Measurements from ENCODE around the gene EIF4E1B. TPM values are rescaled to one million over a fixed set of nuclear protein-coding genes. Genes with fewer than 3 reads are reported as not detected.

Gene EIF4E1B
- total RNA-seq, 5 donors from 2014 or later (not counting 1 experiment from before 2014, with no cell fraction given): not detected

DNA sequence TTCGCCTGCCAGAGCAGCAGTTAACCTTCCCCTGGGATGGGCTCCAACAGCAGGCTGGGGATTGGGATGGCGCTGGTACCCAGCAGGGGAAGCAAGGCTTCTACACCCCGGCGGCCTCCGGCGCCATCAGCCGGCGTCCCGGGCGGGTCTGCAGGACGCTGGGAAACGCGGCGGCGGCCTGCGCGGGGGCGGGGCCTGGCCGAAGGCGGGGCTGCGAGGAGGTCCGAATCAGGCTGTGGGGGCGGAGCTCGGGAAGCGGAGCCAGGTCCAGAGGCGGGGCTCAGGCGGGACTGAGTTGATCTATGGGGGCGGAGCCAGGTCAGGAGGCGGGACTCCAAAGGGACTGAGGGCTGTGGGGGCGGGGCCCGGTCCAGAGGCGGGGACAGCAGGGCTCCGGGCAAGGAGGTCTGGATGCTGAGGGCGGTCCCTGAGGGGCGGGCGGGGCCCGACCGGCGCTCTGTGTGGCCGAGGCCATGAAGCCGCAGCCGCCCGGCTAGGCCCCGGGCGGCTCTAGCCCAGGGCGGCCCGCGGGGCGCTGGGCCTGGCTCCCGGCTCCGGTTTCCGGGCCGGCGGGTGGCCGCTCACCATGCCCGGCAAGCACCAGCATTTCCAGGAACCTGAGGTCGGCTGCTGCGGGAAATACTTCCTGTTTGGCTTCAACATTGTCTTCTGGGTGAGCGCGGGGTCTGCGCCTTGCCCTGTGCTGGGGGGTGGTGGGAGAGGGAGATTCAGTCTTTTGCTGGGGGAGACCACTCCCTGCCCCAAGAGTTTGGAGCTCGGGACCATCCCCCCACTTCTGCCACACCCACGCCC lies 16.8 kb downstream of the EIF4E1B start, which contains the start of gene TSPAN17:
TSS of gene TSPAN17 (plus strand) at position 455 of the 813 bp plus-strand sequence. CDS start at position 587, 132 bp downstream.
- no peaks in the 10 kb centered on the region for H3K27me3 ChIP-seq (replicated peaks in 1 of 2; ENCODE audit: control insufficient read depth in 2 of 2, extremely low read depth in 1 of 2, insufficient read depth in 2 of 2, low read length in 1 of 2)
- Mint-ChIP-seq H3K4me1 (peaks cover 52 to 57% (median 55%) of the 10 kb centered on the region in 3 donors), H3K36me3 (no peaks in the 10 kb centered on the region), H3K27ac (peak within 1 kb of the TSS; percentile 93 to 95), H3K27me3 (no peaks in the 10 kb centered on the region), H3K9me3 (no peaks in the 10 kb centered on the region), H3K4me3 (peak within 1 kb of the TSS; percentile 79 to 90 (median 83))
- no peaks in the 10 kb centered on the region for H3K36me3 ChIP-seq (ENCODE audit: control insufficient read depth in 2 of 2, extremely low read depth in 1 of 2, insufficient read depth in 1 of 2, low read length in 1 of 2)
- peak; percentile 73 to 100 (median 90) for DNase-seq
- CTCF ChIA-PET: interaction anchor here (0.5 to 1.7 kb wide), 6 partner anchors 10 to 232 kb away, joined by 3 to 15 read pairs (median 3); no protein-coding TSS in a partner anchor
- POLR2A ChIA-PET: no interaction called here
- H3K4me3 ChIP-seq (ENCODE audit: control insufficient read depth in 1 of 2, extremely low read depth in 1 of 2, low read length in 1 of 2): peak within 1 kb of the TSS; percentile 47 to 63
- no peaks in the 10 kb centered on the region for H3K9me3 ChIP-seq
- H3K27ac ChIP-seq (ENCODE audit: low read length): peak within 1 kb of the TSS; percentile 53
- ATAC-seq (replicated peaks in 1 of 4): peak; percentile 90 to 95 (median 93)
- H3K4me1 ChIP-seq (ENCODE audit: control insufficient read depth in 1 of 2, extremely low read depth in 1 of 2, insufficient read depth in 2 of 2, low read length in 2 of 2): peaks cover 7 to 60% of the 10 kb centered on the region in 2 experiments
- 0% methylated on average over 58 of the region's 63 CpGs for WGBS (ENCODE audit: insufficient coverage)

DNA sequence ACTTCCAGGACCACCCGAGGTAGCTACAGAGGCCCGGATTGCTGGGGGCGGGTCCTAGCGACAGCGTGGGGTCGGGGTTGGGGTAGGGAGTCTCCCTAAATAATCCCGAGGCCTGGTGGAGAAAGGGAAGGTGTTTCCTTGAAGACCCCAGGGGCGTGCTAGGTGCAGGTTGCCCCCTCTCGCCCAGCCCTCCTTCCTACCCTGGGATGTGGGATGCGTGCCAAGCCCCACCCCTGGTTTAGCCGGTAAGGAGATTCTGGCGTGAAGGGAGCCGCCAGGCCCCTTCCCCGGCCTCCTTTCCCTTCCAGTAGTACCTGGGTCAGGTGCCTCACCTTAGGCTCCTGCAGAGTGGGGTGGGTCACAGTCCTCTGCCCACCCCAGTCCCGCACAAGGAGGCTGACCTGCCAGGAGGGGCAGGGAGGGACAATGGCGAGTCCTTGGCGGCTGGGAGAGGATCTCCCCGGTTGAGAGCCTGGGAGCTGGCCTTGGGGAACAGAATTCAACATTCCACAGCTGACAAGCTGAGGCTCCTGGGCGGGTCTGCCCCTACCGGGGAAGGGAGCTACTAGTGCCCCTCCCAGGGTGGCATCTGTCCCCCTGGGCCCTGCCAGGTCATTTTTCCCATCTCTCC lies 17.5 kb downstream of the EIF4E1B start:
- H3K27ac ChIP-seq (ENCODE audit: low read length): peak overlapping the region; percentile 53
- WGBS (ENCODE audit: insufficient coverage): 50% methylated on average over 11 of the region's 20 CpGs
- Mint-ChIP-seq H3K4me3 (peak overlapping the region; percentile 79 to 84 (median 83)), H3K27me3 (no peaks in the 10 kb centered on the region), H3K9me3 (no peaks in the 10 kb centered on the region), H3K27ac (peak overlapping the region; percentile 91 to 93), H3K36me3 (no peaks in the 10 kb centered on the region), H3K4me1 (peaks cover 59 to 64% (median 62%) of the 10 kb centered on the region in 3 donors)
- DNase-seq (peak in 2 of 35 experiments; percentile 18 to 42), ATAC-seq (replicated peaks in 1 of 4) (no peak)
- ChIA-PET POLR2A (no interaction called here), CTCF (interaction anchor here (0.5 to 1.7 kb wide), 5 partner anchors 10 to 1487 kb away, joined by 3 to 15 read pairs (median 5); no protein-coding TSS in a partner anchor)
- peaks cover 11 to 67% of the 10 kb centered on the region in 2 experiments for H3K4me1 ChIP-seq (ENCODE audit: control insufficient read depth in 1 of 2, extremely low read depth in 1 of 2, insufficient read depth in 2 of 2, low read length in 2 of 2)
- peak overlapping the region; percentile 45 to 47 for H3K4me3 ChIP-seq (ENCODE audit: control insufficient read depth in 1 of 2, extremely low read depth in 1 of 2, low read length in 1 of 2)
- peaks cover 0 to 3% of the 10 kb centered on the region in 2 donors for H3K36me3 ChIP-seq (ENCODE audit: control insufficient read depth in 2 of 2, extremely low read depth in 1 of 2, insufficient read depth in 1 of 2, low read length in 1 of 2)
- no peaks in the 10 kb centered on the region for H3K9me3 ChIP-seq
- no peaks in the 10 kb centered on the region for H3K27me3 ChIP-seq (replicated peaks in 1 of 2; ENCODE audit: control insufficient read depth in 2 of 2, extremely low read depth in 1 of 2, insufficient read depth in 2 of 2, low read length in 1 of 2)

DNA sequence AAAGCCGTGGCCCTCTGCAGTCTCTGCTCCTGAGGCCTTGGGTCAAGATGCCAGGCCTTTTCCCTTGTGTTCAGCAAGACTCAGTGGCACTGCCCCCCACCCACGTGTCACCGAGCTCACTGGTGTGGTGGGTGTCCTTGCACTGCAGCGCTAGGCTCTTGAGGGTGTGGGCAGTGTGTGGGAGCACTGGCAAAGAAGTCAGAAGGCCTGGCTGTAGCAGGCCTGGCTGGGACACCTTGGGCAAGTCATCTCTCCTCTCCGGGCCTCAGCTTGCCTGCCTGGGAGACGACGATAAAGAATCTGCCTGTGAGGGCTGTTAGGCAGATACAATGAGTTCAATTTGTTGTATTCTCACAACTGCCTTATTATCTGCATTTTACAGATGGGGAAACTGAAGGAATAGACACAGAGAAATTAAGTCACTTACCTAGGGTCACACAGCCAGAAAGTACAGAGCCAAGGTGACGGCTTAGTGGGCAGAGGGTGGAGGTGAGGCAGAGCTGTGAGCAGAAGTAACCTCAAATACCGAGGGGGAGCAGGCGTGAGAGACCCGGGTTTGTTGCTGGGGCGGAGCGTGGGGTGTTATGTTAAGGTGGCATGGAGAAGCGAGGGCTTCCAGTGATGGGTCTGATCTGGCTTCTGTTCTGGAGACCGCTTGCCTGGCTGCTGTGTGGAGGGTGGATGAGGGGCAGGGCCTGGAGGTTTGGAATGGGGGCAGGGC lies 18.2 kb downstream of the EIF4E1B start:
- no peaks in the 10 kb centered on the region for H3K27me3 Mint-ChIP-seq

DNA sequence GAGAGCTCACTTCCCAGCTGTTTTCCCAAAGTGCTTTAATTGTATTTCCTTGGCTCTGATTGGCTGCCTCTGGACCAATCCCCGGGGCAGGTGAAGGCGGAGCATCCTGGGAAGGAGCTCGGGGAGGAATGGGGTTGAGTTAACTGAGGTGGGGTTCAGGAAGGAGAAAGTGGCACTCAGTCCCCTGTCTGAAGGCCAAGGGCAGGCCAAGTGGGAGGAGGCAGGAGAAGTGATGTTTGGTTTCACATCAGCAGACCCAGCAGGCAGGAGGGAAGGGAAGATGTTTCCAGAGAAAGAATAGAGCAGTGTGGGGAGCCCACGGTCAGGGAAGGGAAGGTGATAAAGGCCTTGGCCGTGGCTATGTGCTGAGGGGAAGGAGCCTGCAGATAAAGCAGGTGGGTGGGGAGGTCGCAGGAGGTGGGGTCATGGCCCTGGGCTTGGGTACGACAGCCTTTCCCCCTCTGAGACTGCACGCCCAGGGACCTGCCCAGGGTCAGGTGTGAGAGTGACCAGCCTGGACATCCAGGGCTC lies 19.9 kb downstream of the EIF4E1B start:
- H3K27me3 Mint-ChIP-seq: no peaks in the 10 kb centered on the region
- POLR2A ChIA-PET: interaction anchor here in 1 of 2 donors (0.6 kb wide), 1 partner anchor 242 kb away, joined by 5 read pairs; no protein-coding TSS in a partner anchor
- H3K4me3 ChIP-seq (ENCODE audit: control insufficient read depth in 1 of 2, extremely low read depth in 1 of 2, low read length in 1 of 2): no peak overlapping the region
- WGBS (ENCODE audit: insufficient coverage): 84% methylated on average over 8 of the region's 8 CpGs
- DNase-seq (no peak), ATAC-seq (replicated peaks in 1 of 4) (no peak)
- peak overlapping the region; percentile 68 to 91 for H3K27ac Mint-ChIP-seq
- H3K9me3 Mint-ChIP-seq: no peaks in the 10 kb centered on the region
- no peaks in the 10 kb centered on the region for H3K9me3 ChIP-seq
- H3K36me3 ChIP-seq (ENCODE audit: control insufficient read depth in 2 of 2, extremely low read depth in 1 of 2, insufficient read depth in 1 of 2, low read length in 1 of 2): peaks cover 0 to 12% of the 10 kb centered on the region in 2 donors
- CTCF ChIA-PET: interaction anchor here in 1 of 2 donors (1.1 kb wide), 1 partner anchor 10 kb away, joined by 3 read pairs; no protein-coding TSS in a partner anchor
- peaks cover 70 to 76% (median 71%) of the 10 kb centered on the region in 3 donors for H3K4me1 Mint-ChIP-seq
- H3K27me3 ChIP-seq (replicated peaks in 1 of 2; ENCODE audit: control insufficient read depth in 2 of 2, extremely low read depth in 1 of 2, insufficient read depth in 2 of 2, low read length in 1 of 2): no peaks in the 10 kb centered on the region
- no peak overlapping the region for H3K27ac ChIP-seq (ENCODE audit: low read length)
- H3K36me3 Mint-ChIP-seq: peaks cover 11% of the 10 kb centered on the region
- peak overlapping the region in 1 of 3 donors; percentile 79 for H3K4me3 Mint-ChIP-seq
- H3K4me1 ChIP-seq (ENCODE audit: control insufficient read depth in 1 of 2, extremely low read depth in 1 of 2, insufficient read depth in 2 of 2, low read length in 2 of 2): peaks cover 11 to 86% of the 10 kb centered on the region in 2 experiments

More for the DNA sequence above, 18.2 kb downstream of the EIF4E1B start:
- ChIA-PET CTCF (interaction anchor here (0.6 to 1.7 kb wide), 6 partner anchors 9 to 1487 kb away, joined by 3 to 9 read pairs (median 4); partner anchors contain the start of gene RNF44 (in 1 of the 2)), POLR2A (no interaction called here)
- peak in 26 of 35 experiments; percentile 17 to 64 (median 40) for DNase-seq
- H3K9me3 ChIP-seq: no peaks in the 10 kb centered on the region
- H3K27ac Mint-ChIP-seq: peak overlapping the region; percentile 91 to 93
- peaks cover 11 to 74% of the 10 kb centered on the region in 2 experiments for H3K4me1 ChIP-seq (ENCODE audit: control insufficient read depth in 1 of 2, extremely low read depth in 1 of 2, insufficient read depth in 2 of 2, low read length in 2 of 2)
- ATAC-seq (replicated peaks in 1 of 4): peak in 2 of 4 experiments; percentile 9 to 21
- H3K4me1 Mint-ChIP-seq: peaks cover 66 to 71% (median 69%) of the 10 kb centered on the region in 3 donors
- no peaks in the 10 kb centered on the region for H3K9me3 Mint-ChIP-seq
- H3K36me3 Mint-ChIP-seq: peaks cover 5% of the 10 kb centered on the region
- 24% methylated on average over 9 of the region's 15 CpGs for WGBS (ENCODE audit: insufficient coverage)
- peaks cover 0 to 3% of the 10 kb centered on the region in 2 donors for H3K36me3 ChIP-seq (ENCODE audit: control insufficient read depth in 2 of 2, extremely low read depth in 1 of 2, insufficient read depth in 1 of 2, low read length in 1 of 2)
- peak overlapping the region in 1 of 2 donors; percentile 47 for H3K4me3 ChIP-seq (ENCODE audit: control insufficient read depth in 1 of 2, extremely low read depth in 1 of 2, low read length in 1 of 2)
- peak overlapping the region; percentile 53 for H3K27ac ChIP-seq (ENCODE audit: low read length)
- peak overlapping the region; percentile 79 to 84 (median 83) for H3K4me3 Mint-ChIP-seq
- H3K27me3 ChIP-seq (replicated peaks in 1 of 2; ENCODE audit: control insufficient read depth in 2 of 2, extremely low read depth in 1 of 2, insufficient read depth in 2 of 2, low read length in 1 of 2): no peaks in the 10 kb centered on the region

DNA sequence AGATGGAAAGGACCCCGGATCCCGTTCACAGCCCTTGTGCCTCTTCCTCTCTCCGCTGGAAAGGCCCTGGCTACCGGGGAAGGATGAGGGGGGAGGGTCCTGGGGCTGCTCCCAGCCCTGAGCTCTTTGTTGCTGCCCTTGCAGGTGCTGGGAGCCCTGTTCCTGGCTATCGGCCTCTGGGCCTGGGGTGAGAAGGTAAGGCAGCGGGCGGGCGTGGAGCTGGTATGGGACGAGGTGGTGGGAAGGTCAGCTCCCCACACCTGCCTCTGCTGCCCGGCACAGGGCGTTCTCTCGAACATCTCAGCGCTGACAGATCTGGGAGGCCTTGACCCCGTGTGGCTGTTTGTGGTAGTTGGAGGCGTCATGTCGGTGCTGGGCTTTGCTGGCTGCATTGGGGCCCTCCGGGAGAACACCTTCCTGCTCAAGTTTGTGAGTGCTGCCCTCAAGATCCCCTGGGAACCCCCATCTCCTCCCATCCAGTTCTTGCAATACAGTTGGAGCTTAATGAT lies 21.1 kb downstream of the EIF4E1B start:
- no peaks in the 10 kb centered on the region for H3K27me3 ChIP-seq (replicated peaks in 1 of 2; ENCODE audit: control insufficient read depth in 2 of 2, extremely low read depth in 1 of 2, insufficient read depth in 2 of 2, low read length in 1 of 2)
- no peaks in the 10 kb centered on the region for H3K9me3 Mint-ChIP-seq
- H3K4me3 Mint-ChIP-seq: no peak overlapping the region
- no peak overlapping the region for H3K27ac ChIP-seq (ENCODE audit: low read length)
- H3K9me3 ChIP-seq: no peaks in the 10 kb centered on the region
- H3K4me3 ChIP-seq (ENCODE audit: control insufficient read depth in 1 of 2, extremely low read depth in 1 of 2, low read length in 1 of 2): no peak overlapping the region
- peak overlapping the region; percentile 19 to 49 for H3K27ac Mint-ChIP-seq
- ChIA-PET CTCF (interaction anchor here (0.5 to 1.4 kb wide), 2 partner anchors 9 to 292 kb away, joined by 3 to 11 read pairs; no protein-coding TSS in a partner anchor), POLR2A (interaction anchor here in 1 of 2 donors (0.6 kb wide), 1 partner anchor 191 kb away, joined by 3 read pairs; no protein-coding TSS in a partner anchor)
- H3K27me3 Mint-ChIP-seq: no peaks in the 10 kb centered on the region
- no peak for ATAC-seq (replicated peaks in 1 of 4)
- no peak for DNase-seq
- H3K36me3 Mint-ChIP-seq: peaks cover 15% of the 10 kb centered on the region
- peaks cover 62 to 72% (median 63%) of the 10 kb centered on the region in 3 donors for H3K4me1 Mint-ChIP-seq
- peaks cover 0 to 14% of the 10 kb centered on the region in 2 donors for H3K36me3 ChIP-seq (ENCODE audit: control insufficient read depth in 2 of 2, extremely low read depth in 1 of 2, insufficient read depth in 1 of 2, low read length in 1 of 2)
- H3K4me1 ChIP-seq (ENCODE audit: control insufficient read depth in 1 of 2, extremely low read depth in 1 of 2, insufficient read depth in 2 of 2, low read length in 2 of 2): peaks cover 11 to 78% of the 10 kb centered on the region in 2 experiments
- WGBS (ENCODE audit: insufficient coverage): 92% methylated on average over 8 of the region's 17 CpGs

Measured in T-cell (primary cell).